Nephron progenitor cell (in vitro differentiated cells): ENCODE data around the gene RPUSD2.

ENCODE experiments used
- DNase-seq: peaks from one replicate; pipeline ENCODE4 v3.0.0; 2021
- H3K27ac Mint-ChIP-seq: 2 replicates; pipeline ENCODE4 v1.8.0; 2021; ENCODE audit warnings: mild to moderate bottlenecking, moderate library complexity, mixed read lengths
- H3K27me3 Mint-ChIP-seq: 2 replicates; pipeline ENCODE4 v1.8.0; 2021; ENCODE audit warnings: mild to moderate bottlenecking, low read depth, mixed read lengths; ENCODE audit not compliant: poor library complexity
- H3K36me3 Mint-ChIP-seq: 2 replicates; pipeline ENCODE4 v1.8.0; 2021; ENCODE audit warnings: low read depth, mixed read lengths
- H3K4me1 Mint-ChIP-seq: 2 replicates; pipeline ENCODE4 v1.8.0; 2021; ENCODE audit warnings: mixed read lengths
- H3K4me3 Mint-ChIP-seq: 2 replicates; pipeline ENCODE4 v1.8.0; 2021; ENCODE audit warnings: mild to moderate bottlenecking, moderate library complexity, mixed read lengths
- H3K9me3 Mint-ChIP-seq: 2 replicates; pipeline ENCODE4 v1.8.0; 2021; ENCODE audit warnings: mild to moderate bottlenecking, moderate library complexity, mixed read lengths
- TF ChIP-seq, protein P1 (sequence below): fragments of 200-600 bp; sonication (generic); IDR thresholded peaks from 2 replicates; pipeline ENCODE4 v1.5.0; 2021; ENCODE audit warnings: antibody characterized with exemption

The RPUSD2 gene

GRCh38 chr15:40595219-40595618, 26.1 kb downstream of the RPUSD2 start:
- TF ChIP-seq, protein P1, sequence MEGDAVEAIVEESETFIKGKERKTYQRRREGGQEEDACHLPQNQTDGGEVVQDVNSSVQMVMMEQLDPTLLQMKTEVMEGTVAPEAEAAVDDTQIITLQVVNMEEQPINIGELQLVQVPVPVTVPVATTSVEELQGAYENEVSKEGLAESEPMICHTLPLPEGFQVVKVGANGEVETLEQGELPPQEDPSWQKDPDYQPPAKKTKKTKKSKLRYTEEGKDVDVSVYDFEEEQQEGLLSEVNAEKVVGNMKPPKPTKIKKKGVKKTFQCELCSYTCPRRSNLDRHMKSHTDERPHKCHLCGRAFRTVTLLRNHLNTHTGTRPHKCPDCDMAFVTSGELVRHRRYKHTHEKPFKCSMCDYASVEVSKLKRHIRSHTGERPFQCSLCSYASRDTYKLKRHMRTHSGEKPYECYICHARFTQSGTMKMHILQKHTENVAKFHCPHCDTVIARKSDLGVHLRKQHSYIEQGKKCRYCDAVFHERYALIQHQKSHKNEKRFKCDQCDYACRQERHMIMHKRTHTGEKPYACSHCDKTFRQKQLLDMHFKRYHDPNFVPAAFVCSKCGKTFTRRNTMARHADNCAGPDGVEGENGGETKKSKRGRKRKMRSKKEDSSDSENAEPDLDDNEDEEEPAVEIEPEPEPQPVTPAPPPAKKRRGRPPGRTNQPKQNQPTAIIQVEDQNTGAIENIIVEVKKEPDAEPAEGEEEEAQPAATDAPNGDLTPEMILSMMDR = no peak
- Mint-ChIP-seq H3K27ac (no peak overlapping the region), H3K27me3 (peaks cover 7% of the 10 kb centered on the region), H3K9me3 (no peaks in the 10 kb centered on the region), H3K4me3 (peak overlapping the region; percentile 96), H3K4me1 (peaks cover 26% of the 10 kb centered on the region), H3K36me3 (peaks cover under 1% of the 10 kb centered on the region)
- DNase-seq = no peak

DNA sequence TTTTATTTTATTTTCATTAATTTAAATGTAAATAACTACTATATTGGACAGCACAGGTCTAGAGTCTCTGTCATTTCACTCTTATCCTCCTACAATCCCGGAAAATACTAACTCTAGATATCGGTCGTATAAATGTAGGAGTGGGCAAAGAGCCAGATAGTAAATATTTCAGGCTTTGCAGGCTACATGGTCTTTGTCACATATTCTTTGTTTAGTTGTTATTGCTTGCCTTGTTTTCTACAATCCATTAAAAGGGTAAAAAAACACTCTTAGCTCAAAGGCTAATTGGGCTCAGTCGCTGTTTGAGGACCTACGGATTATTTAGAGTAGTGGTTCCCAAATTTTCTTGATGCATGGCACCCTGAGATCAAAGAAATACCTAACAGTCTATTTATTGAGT, 26.7 kb downstream of the RPUSD2 start:
- Mint-ChIP-seq H3K27me3 (peaks cover 3% of the 10 kb centered on the region), H3K4me1 (peaks cover 20% of the 10 kb centered on the region), H3K4me3 (peak overlapping the region; percentile 49), H3K9me3 (no peaks in the 10 kb centered on the region), H3K36me3 (peaks cover 6% of the 10 kb centered on the region), H3K27ac (no peak overlapping the region)
- TF ChIP-seq, protein P1 = no peak
- no peak for DNase-seq

- Mint-ChIP-seq H3K27me3 (peaks cover 3% of the 10 kb centered on the region), H3K4me1 (peaks cover 10% of the 10 kb centered on the region), H3K36me3 (peaks cover 6% of the 10 kb centered on the region), H3K4me3 (no peak overlapping the region), H3K27ac (no peak overlapping the region), H3K9me3 (no peaks in the 10 kb centered on the region)
- no peak for DNase-seq
- TF ChIP-seq, protein P1 = no peak
These were observed 27.9 kb downstream of the RPUSD2 start for GRCh38 chr15:40597024-40597423.

- Mint-ChIP-seq H3K36me3 (peaks cover 13% of the 10 kb centered on the region), H3K9me3 (peaks cover 4% of the 10 kb centered on the region), H3K4me1 (peaks cover 10% of the 10 kb centered on the region), H3K27ac (no peak overlapping the region), H3K27me3 (peaks cover 3% of the 10 kb centered on the region), H3K4me3 (no peak overlapping the region)
- DNase-seq = no peak
- TF ChIP-seq, protein P1 = no peak
These were observed 29.0 kb downstream of the RPUSD2 start for GRCh38 chr15:40598126-40598525.

DNA sequence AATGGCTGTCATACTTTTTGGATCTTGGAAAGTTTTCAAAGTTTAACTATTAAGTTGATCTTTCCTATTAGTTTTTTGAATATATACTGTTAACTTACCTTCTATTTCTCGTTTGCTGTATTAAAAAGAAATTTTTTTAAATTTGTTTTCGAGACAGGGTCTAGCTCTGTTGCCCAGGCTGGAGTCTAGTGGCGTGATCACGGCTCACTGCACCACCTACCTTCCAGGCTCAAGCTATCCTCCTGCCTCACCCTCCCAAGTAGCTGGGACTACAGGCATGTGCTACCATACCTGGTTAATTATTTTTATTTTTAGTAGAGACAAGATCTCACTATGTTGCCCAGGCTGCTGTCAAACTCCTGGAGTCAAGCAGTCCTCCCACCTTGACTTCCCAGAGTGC, 29.6 kb downstream of the RPUSD2 start:
- no peak overlapping the region for H3K4me3 Mint-ChIP-seq

DNA sequence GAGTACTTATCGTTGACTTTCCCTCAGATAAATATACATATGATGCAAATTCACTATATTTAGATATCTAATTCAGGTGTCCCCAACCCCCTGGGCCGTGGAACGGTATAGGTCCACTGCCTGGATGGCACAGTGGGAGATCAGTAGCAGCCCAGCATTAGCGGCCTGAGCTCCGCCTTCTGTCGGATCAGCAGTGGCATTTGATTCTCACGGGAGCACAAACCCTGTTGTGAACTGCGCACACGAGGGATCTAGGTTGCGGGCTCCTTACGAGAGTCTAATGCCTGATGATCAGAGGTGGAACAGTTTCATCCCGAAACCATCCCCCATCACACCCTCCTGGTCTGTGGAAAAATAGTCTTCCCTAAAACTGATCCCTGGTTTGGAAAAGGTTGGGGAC, 31.9 kb downstream of the RPUSD2 start:
- Mint-ChIP-seq H3K9me3 (peaks cover 4% of the 10 kb centered on the region), H3K4me1 (peaks cover under 1% of the 10 kb centered on the region), H3K27me3 (no peaks in the 10 kb centered on the region), H3K36me3 (peaks cover 16% of the 10 kb centered on the region), H3K4me3 (no peak overlapping the region), H3K27ac (no peak overlapping the region)
- no peak for DNase-seq
- TF ChIP-seq, protein P1 = no peak

More for the DNA sequence above, 29.6 kb downstream of the RPUSD2 start:
- peaks cover 10% of the 10 kb centered on the region for H3K4me1 Mint-ChIP-seq
- H3K36me3 Mint-ChIP-seq = peaks cover 16% of the 10 kb centered on the region
- no peak overlapping the region for H3K27ac Mint-ChIP-seq
- DNase-seq = no peak
- H3K27me3 Mint-ChIP-seq = peaks cover 1% of the 10 kb centered on the region
- peaks cover 4% of the 10 kb centered on the region for H3K9me3 Mint-ChIP-seq
- TF ChIP-seq, protein P1 = no peak
